SH-SY5Y (cell line): ENCODE measurements around the gene URGCP.

ENCODE experiments used
- GATA2 ChIP-seq: IDR thresholded peaks from 2 replicates; pipeline ENCODE4 v1.6.1; 2011; ENCODE audit warnings: mild to moderate bottlenecking, low read depth, low read length
- GATA3 ChIP-seq: IDR thresholded peaks from 2 replicates; pipeline ENCODE4 v1.6.1; 2011; ENCODE audit warnings: low read depth, mild to moderate bottlenecking, low read length, moderate library complexity

DNA sequence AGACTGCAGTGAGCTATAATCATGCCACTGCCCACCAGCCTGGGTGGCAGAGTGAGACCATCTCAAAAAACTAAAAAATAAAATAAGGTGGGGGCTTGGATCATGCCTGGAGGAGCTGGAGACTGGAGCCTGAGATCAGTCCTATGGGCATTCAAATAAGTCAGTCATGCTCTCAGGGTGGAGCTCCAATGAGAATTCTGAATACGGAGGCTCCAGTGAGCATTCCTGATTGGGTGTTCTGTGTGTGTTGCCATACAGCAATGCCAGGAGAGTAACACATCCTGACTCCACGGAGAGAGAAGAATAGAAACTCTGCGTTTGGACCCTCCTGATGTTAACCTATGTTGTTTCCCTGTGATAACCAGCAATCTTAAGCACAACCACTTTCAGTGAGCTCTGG, 35.9 kb upstream of the URGCP start:
- TF ChIP-seq GATA2 (no peak), GATA3 (no peak)
